ENCODE results near the gene HIKESHI. TPM values are rescaled to one million over a fixed set of nuclear protein-coding genes. Genes with fewer than 3 reads are reported as not detected.

Gene HIKESHI
- total RNA-seq, 4 donors from 2014 or later: 14.7 to 33.2 (median 28.2) TPM

DNA sequence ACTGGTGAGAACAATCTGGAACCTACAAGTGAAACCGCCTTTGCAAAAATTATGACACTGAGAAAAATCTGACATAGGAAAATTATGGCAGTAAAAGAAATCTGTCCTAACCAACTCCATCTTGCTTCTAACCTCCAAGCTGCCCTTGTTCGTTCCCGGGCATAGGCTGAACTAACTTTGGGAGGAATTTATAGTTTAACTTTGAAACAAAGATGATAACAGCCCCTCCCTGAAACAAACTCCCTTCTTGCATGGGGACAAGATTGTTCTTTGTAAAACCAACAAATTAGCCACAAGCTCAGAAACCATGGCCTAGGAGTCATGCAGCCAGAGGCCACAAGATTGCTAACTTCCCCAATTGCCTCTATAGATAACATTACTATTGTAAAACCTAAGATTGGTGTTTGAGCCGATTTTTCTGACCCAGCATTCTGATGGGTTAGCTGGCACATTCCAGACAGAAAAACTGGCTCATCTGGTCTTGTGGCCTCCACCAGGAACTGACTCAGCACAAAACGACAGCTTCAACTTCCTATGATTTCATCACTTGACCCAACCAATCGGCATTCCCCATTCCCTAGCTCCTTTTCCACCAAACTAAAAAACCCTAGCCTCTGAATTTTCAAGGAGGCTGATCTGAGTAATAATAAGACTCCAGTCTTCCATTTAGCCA, 69.0 kb downstream of the HIKESHI start:
- DNase-seq (ENCODE audit: low spot score in 2 of 2): no peak
- 65 to 66% methylated on average over 6 of the region's 6 CpGs for WGBS, 2 donors
- TF ChIP-seq, protein P1, sequence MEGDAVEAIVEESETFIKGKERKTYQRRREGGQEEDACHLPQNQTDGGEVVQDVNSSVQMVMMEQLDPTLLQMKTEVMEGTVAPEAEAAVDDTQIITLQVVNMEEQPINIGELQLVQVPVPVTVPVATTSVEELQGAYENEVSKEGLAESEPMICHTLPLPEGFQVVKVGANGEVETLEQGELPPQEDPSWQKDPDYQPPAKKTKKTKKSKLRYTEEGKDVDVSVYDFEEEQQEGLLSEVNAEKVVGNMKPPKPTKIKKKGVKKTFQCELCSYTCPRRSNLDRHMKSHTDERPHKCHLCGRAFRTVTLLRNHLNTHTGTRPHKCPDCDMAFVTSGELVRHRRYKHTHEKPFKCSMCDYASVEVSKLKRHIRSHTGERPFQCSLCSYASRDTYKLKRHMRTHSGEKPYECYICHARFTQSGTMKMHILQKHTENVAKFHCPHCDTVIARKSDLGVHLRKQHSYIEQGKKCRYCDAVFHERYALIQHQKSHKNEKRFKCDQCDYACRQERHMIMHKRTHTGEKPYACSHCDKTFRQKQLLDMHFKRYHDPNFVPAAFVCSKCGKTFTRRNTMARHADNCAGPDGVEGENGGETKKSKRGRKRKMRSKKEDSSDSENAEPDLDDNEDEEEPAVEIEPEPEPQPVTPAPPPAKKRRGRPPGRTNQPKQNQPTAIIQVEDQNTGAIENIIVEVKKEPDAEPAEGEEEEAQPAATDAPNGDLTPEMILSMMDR (IDR thresholded peaks at IDR 0.05): no peak
- TF ChIP-seq POLR2A (IDR thresholded peaks at IDR 0.05): no peak
- intact Hi-C loops (cut with DNase I; ENCODE audit: low total_unique reads): no loop called here
- H3K4me3 ChIP-seq (ENCODE audit: low read depth, poor library complexity, severe bottlenecking): no peak overlapping the region

DNA sequence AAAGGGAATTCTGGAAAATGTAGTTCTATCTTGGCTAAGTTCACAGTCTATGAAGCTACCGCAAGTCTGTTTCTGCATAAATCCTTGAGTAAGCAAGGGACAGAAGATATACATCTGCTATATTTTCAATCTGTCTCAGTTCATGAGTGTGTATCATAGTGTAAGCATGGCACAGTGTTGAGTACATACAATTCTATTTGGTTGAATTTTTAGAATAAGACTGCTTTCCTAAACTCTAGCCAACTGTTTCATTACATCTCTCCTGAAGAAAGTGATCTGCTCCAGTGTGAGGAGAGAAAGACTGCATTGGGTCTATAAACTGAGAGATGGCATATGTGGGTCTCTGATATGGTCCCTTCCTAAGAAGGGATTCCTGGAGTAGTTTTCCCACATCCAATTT, 70.0 kb downstream of the HIKESHI start:
- no peak overlapping the region for H3K4me3 ChIP-seq (ENCODE audit: low read depth, poor library complexity, severe bottlenecking)
- TF ChIP-seq, protein P1 (IDR thresholded peaks at IDR 0.05): no peak
- TF ChIP-seq POLR2A (IDR thresholded peaks at IDR 0.05): no peak
- intact Hi-C loops (cut with DNase I; ENCODE audit: low total_unique reads): no loop called here
- 97 to 100% methylated on average over 1 of the region's 1 CpG for WGBS, 2 donors
- no peak for DNase-seq (ENCODE audit: low spot score in 2 of 2)

DNA sequence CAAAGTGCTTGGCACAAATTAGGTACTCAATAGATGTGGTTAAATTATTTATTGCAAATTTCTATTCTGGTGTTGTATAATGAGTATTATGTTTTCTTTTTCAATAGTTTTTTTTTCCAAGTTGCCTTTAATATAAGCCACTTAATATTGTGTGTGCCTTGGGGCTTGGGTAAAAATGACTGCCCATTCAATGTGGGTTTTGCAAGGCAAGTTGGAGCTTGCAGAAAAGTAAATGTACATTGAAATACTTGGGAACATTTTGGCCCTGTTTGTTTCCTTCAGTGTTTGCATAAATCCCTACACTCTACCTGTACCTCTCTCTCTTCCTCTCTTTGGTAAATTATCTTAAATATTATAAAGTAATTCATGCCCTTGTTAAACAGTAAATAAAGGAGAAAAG, 70.5 kb downstream of the HIKESHI start:
- no peak for DNase-seq (ENCODE audit: low spot score in 2 of 2)
- H3K4me3 ChIP-seq (ENCODE audit: low read depth, poor library complexity, severe bottlenecking): no peak overlapping the region
- intact Hi-C loops (cut with DNase I; ENCODE audit: low total_unique reads): no loop called here
- no peak for TF ChIP-seq POLR2A (IDR thresholded peaks at IDR 0.05)
- TF ChIP-seq, protein P1 (IDR thresholded peaks at IDR 0.05): no peak

DNA sequence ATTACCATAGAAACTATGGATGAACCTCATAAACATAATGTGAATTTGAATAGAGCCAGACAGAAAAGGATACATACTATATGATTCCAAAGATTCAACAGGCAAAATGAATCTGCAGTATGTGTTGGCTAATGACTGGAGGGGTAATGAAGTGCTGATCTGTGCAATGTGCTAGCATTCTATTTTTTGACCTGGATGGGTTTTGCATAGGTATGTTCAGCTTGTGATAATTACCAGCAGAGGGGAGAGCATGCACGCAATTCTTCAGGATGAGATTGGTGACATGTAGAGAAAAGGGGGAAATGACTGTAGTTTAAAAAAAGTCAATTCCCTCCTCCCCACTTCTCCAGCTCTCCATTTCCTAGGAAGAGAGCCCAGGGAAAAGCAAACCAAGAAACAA, 72.0 kb downstream of the HIKESHI start:
- WGBS, 2 donors: 45 to 51% methylated on average over 1 of the region's 1 CpG
- intact Hi-C loops (cut with DNase I; ENCODE audit: low total_unique reads): no loop called here
- TF ChIP-seq, protein P1 (IDR thresholded peaks at IDR 0.05): no peak
- no peak for TF ChIP-seq POLR2A (IDR thresholded peaks at IDR 0.05)

DNA sequence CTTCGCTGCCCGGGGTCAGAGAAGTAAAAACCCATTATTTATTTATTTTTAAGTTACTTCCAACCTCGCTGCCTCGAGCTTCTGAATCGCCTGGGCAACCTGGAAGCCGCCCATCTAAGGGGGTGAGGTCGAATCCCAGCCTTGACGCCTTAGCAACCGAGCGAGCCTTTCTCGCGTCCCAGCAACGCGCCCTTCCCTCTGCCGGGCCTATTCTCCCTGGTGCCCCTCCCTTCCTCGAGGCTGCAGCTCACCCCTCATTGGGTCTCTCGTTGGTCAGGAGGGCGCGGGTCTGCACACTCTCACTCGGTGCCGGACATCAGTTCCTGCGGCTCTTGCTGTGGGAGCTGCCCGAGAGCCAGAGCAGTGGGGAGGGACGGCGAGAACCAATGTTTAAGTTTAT, 72.5 kb downstream of the HIKESHI start, which contains the start of gene CCDC81:
TSS of gene CCDC81 (plus strand) at position 302 of the 400 bp plus-strand sequence. CDS start 277 bp downstream, outside the sequence.
- H3K4me3 ChIP-seq (ENCODE audit: low read depth, poor library complexity, severe bottlenecking): no peak within 1 kb of the TSS
- no peak for DNase-seq (ENCODE audit: low spot score in 2 of 2)
- intact Hi-C loops (cut with DNase I; ENCODE audit: low total_unique reads): no loop called here
- 12 to 17% methylated on average over 25 of the region's 25 CpGs for WGBS, 2 donors
- TF ChIP-seq POLR2A (IDR thresholded peaks at IDR 0.05): no peak
- TF ChIP-seq, protein P1 (IDR thresholded peaks at IDR 0.05): no peak

More for the DNA sequence above, 72.0 kb downstream of the HIKESHI start:
- H3K4me3 ChIP-seq (ENCODE audit: low read depth, poor library complexity, severe bottlenecking): no peak overlapping the region
- DNase-seq (ENCODE audit: low spot score in 2 of 2): no peak

DNA sequence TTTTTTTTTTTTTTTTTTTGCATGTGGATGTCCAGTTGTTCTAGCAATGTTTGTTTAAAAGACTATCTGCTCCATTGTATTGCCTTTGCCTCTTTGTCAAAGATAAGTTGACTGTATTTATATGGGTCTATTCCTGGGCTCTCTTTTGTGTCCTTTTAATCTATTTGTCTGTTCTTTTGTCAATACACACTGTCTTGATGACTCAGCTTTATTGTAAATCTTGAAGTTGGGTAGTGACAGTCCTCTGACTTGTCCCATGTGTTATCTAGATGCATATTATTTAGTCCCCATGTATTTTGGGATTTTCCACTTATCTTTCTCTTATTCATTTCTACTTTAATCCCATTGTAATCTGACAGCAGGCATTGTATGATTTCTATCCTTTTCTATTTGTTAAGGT, 75.9 kb downstream of the HIKESHI start:
- intact Hi-C loops (cut with DNase I; ENCODE audit: low total_unique reads): no loop called here
- TF ChIP-seq, protein P1 (IDR thresholded peaks at IDR 0.05): no peak
- TF ChIP-seq POLR2A (IDR thresholded peaks at IDR 0.05): no peak
- H3K4me3 ChIP-seq (ENCODE audit: low read depth, poor library complexity, severe bottlenecking): no peak overlapping the region
- DNase-seq (ENCODE audit: low spot score in 2 of 2): no peak
